HG03196 (cell line): ENCODE measurements around the gene NUAK1.

Source experiments
- ATAC-seq: cut with Tn5 transposase; IDR thresholded peaks from one replicate; pipeline ENCODE4 v1.9.1; 2021; ENCODE audit not compliant: unreplicated experiment

Gene NUAK1

DNA sequence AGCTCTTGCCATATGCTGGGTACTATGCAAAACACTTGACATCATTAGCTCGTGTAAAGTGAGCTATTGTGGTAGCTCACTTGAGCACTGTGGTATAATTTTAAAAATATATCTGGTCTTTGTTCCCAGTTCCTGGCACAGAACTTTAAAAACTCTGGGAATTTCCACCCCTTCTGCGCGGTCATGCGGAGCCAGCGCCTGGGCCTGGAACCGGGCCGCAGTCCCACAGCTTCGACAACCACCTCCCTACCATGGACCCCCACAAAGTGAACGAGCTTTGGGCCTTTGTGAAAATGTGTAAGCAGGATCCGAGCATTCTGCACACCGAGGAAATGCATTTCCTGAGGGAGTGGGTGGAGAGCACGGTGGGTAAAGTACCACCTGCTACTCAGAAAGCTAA lies 123.1 kb downstream of the NUAK1 start:
- ATAC-seq = no peak

GRCh38 chr12:106013941-106014340 lies 124.8 kb downstream of the NUAK1 start:
- ATAC-seq = no peak
